ENCODE results near the gene CFAP70.

The CFAP70 gene

DNA sequence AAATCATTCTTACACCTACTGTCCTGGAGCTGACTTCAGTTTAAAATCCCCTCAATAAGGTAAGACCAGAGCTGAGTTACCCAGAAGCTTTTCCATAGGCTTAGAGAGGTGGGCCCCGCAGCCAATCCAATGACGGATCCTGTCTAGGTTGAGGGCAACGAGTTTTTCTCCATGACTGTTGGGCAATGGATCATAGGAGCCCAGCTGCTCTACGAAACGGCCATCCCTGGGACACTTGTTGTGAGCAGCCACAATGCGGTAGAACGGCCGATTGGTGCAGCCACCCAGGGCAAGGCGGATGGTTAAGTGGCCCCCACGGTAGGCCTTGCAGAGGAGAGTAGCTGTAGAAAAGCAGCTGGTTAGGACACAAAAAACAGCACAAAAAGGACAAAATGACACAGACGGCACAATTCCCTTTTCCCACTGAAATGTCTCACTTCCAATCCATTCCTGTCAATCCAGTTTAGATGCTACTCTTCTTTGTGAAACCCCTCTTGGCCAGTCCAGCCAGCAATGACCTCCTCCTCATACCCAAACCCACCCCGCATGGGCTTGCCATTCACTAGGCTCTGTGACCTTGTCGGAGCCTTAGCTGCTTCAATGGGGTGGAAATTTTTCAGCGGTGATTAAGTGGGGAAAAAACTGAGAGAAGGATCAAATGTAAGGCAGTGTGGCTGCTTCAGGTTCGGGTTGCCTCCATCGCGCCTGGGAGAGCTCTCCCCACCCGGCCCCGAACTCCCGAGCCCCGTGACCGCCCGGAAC, 106.8 kb downstream of the CFAP70 start:
- H3K27ac ChIP-seq = peak overlapping the region; percentile 91
- ChIA-PET POLR2A (ENCODE audit: low non-redundant PET) (interaction anchor here (0.6 kb wide), 1 partner anchor 16 kb away, joined by 3 read pairs; no protein-coding TSS in a partner anchor), CTCF (interaction anchor here (0.6 kb wide), 1 partner anchor 41 kb away, joined by 3 read pairs; no protein-coding TSS in a partner anchor)
- TF ChIP-seq, protein P1, sequence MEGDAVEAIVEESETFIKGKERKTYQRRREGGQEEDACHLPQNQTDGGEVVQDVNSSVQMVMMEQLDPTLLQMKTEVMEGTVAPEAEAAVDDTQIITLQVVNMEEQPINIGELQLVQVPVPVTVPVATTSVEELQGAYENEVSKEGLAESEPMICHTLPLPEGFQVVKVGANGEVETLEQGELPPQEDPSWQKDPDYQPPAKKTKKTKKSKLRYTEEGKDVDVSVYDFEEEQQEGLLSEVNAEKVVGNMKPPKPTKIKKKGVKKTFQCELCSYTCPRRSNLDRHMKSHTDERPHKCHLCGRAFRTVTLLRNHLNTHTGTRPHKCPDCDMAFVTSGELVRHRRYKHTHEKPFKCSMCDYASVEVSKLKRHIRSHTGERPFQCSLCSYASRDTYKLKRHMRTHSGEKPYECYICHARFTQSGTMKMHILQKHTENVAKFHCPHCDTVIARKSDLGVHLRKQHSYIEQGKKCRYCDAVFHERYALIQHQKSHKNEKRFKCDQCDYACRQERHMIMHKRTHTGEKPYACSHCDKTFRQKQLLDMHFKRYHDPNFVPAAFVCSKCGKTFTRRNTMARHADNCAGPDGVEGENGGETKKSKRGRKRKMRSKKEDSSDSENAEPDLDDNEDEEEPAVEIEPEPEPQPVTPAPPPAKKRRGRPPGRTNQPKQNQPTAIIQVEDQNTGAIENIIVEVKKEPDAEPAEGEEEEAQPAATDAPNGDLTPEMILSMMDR (conservative IDR thresholded peaks at IDR 0.05; ENCODE audit: low read depth) = no peak
- no peak for DNase-seq (ENCODE audit: low spot score)

DNA sequence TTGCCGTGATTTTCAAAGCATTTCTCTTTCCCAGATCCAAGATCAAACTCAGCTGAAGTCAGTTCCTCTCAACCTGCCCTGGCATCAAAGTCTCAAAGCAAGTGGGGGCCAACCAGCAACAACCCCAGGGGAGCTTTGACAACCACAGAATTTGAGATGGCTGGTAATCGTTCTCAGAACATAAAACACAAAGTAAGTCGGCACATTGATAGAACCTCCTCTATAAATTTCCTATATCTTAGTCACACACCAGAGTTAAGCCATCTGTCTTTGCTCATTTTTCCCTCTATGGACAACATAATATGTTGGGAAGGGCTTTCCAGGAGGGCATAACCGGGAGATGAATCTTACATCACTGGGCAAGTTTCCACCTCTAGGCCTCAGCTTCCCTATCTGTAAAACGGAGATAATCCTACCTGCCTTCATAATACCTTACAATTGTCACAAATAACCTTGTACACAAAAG, 110.4 kb downstream of the CFAP70 start:
- CTCF ChIA-PET = no interaction called here
- POLR2A ChIA-PET (ENCODE audit: low non-redundant PET) = no interaction called here
- TF ChIP-seq, protein P1 (conservative IDR thresholded peaks at IDR 0.05; ENCODE audit: low read depth) = no peak
- no peak for DNase-seq (ENCODE audit: low spot score)
- H3K27ac ChIP-seq = no peak overlapping the region

DNA sequence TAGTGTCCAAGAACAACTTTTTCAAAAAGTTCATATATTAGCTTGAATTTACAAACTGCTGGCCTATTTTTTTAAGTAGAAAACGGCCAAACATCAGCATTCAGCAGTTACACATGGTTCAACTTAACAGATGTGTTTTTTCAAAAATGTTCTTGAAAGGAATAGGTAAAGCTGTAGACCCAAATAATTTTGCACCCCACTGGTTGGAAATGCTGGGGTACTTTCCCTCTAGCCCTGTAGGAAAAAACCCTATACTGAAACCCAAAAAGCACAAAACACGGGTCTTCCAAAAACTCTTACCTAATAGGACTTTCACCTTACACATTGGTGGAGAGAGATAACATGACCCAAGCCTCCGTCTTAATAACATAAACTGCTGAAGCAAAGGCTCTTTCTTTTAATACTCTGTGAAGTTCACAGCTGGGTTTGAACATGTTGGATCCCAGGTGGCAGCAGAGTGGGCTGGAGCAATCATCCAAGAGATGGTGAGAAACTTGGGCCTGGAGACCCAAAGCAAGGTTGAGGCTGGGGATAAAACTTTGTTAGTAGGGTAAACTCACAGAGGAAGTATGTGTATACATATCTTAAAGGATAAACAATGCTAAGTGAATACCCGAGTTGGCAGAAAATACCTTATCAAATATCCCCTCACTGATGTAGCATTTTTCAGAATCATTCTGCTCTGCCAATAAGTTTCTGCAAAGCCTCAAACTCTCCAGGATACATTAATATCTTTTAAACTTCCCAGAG, 111.0 kb downstream of the CFAP70 start:
- ChIA-PET POLR2A (ENCODE audit: low non-redundant PET) (interaction anchor here (1.0 kb wide), 2 partner anchors 9 to 210 kb away, joined by 3 to 9 read pairs; no protein-coding TSS in a partner anchor), CTCF (interaction anchor here (0.6 to 0.9 kb wide), 2 partner anchors 12 to 16 kb away, joined by 3 read pairs; no protein-coding TSS in a partner anchor)
- H3K27ac ChIP-seq = peak overlapping the region; percentile 98
- TF ChIP-seq, protein P1 (conservative IDR thresholded peaks at IDR 0.05; ENCODE audit: low read depth) = no peak
- DNase-seq (ENCODE audit: low spot score) = no peak

DNA sequence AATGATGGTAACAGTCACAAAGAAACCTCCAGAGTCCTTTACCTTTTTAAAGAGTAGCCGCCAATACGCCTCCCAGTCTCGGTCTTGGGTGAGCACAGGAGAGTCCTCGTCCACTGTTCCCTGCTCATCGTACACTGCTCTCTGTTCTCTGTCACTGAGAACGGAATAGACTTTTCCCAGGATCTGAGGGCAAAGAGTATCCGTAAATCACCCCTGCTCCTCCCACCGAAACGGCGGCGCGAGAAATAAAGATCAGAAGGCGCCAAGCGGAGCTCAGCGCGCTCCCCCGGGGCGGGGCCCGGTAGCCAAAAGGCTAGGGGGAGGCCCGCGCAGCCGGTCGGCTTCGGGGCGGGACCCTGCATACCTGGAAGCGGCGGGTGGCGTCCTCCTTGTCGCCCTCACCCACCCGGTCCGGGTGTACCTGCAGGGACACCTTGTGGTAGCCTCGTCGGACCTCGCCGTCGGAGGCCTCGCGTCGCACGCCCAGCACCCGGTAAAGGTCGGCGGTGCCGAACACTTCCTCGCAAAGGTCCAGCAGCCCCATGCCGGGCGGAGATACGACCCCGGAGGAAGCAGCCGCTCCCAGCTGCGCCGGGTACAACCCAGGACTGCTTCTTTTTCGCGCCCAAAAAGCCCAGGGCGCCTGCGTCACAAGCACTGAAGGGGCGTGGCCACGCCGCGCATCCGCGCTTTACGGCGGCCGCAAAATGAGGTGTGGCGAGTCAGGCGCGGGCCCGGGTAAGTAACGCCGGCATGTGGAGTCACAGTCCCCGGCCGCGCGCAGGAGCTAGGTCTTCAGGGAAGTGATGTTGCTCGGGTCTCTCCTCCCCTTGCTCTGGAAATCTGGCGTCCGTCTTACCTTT, 111.8 kb downstream of the CFAP70 start, which contains the start of gene DNAJC9:
Gene DNAJC9 (minus strand): TSS at position 610 of the 863 bp plus-strand sequence. CDS start 66 bp downstream, at position 544.
- peak within 1 kb of the TSS; percentile 98 for H3K27ac ChIP-seq
- ChIA-PET POLR2A (ENCODE audit: low non-redundant PET) (interaction anchor here (0.6 to 1.0 kb wide), 5 partner anchors 10 to 361 kb away, joined by 3 to 9 read pairs (median 4); no protein-coding TSS in a partner anchor), CTCF (interaction anchor here (0.9 to 1.1 kb wide), 2 partner anchors 11 to 165 kb away, joined by 3 to 5 read pairs; no protein-coding TSS in a partner anchor)
- TF ChIP-seq, protein P1 (conservative IDR thresholded peaks at IDR 0.05; ENCODE audit: low read depth) = no peak
- DNase-seq (ENCODE audit: low spot score) = peak; percentile 95

DNA sequence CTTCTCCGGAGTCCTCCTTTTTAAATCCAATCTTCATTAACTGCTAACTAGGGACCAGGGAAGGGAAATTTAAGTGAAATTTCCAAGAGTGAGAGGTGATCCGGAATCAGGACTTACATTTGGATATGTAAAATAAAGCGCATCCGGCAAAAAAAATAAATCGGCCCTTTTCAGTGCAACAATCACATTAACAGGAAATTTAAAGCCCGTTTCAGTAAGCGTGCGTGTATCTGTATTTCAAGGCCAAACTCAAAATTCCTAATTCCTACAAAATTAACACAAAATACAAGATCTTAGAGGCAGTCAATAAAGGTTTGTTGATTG, 112.4 kb downstream of the CFAP70 start:
- CTCF ChIA-PET = interaction anchor here (1.1 kb wide), 1 partner anchor 166 kb away, joined by 5 read pairs; no protein-coding TSS in a partner anchor

More for the DNA sequence above, 112.4 kb downstream of the CFAP70 start:
- POLR2A ChIA-PET (ENCODE audit: low non-redundant PET) = interaction anchor here (0.6 to 0.7 kb wide), 3 partner anchors 21 to 362 kb away, joined by 3 to 6 read pairs (median 4); no protein-coding TSS in a partner anchor
- TF ChIP-seq, protein P1 (conservative IDR thresholded peaks at IDR 0.05; ENCODE audit: low read depth) = no peak
- H3K27ac ChIP-seq = peak overlapping the region; percentile 98
- no peak for DNase-seq (ENCODE audit: low spot score)

Measured in RWPE1 (cell line).